Upper lobe of left lung (tissue), 6 donors: Measurements from ENCODE around the gene CARD10. TPM values are rescaled to one million over a fixed set of nuclear protein-coding genes. Genes with fewer than 3 reads are reported as not detected.
A peak's percentile ranks its signal among the peaks of the same experiment; 100 is the strongest.
"Not testable (repeated sequence)": the region's sequence is repeated elsewhere in the genome, so short reads cannot be mapped to it uniquely, and the experiment has no call there.

ENCODE experiments used
- ATAC-seq, 2 donors: fragments of 200-7000 bp; cut with Tn5 transposase; one replicate each; pipeline ENCODE4 v1.9.1; 2022; ENCODE audit warnings: mild to moderate bottlenecking in 2 of 2, moderate library complexity in 2 of 2; ENCODE audit not compliant: low FRiP score in 2 of 2
- DNase-seq, 2 donors: peaks; one replicate each; pipeline ENCODE4 v3.0.0-alpha.2; 2019 to 2020
- H3K27ac ChIP-seq, 4 donors: fragments of 200-600 bp; sonication (generic); one replicate each; pipeline ENCODE4 v1.5.1; 2016 to 2019
- H3K27me3 ChIP-seq, 4 donors: fragments of 200-600 bp; sonication (generic); one replicate each; pipeline ENCODE4 v1.5.1; 2017 to 2019
- H3K36me3 ChIP-seq, 4 donors: fragments of 200-600 bp; sonication (generic); one replicate each; pipeline ENCODE4 v1.5.1; 2016 to 2019
- H3K4me1 ChIP-seq, 4 donors: fragments of 200-600 bp; sonication (generic); one replicate each; pipeline ENCODE4 v1.5.1; 2018 to 2019
- H3K4me3 ChIP-seq, 4 donors: fragments of 200-600 bp; sonication (generic); one replicate each; pipeline ENCODE4 v1.5.1; 2017 to 2019; ENCODE audit warnings: mild to moderate bottlenecking in 2 of 4, moderate library complexity in 1 of 4
- H3K9me3 ChIP-seq, 4 donors: fragments of 200-600 bp; sonication (generic); one replicate each; pipeline ENCODE4 v1.5.1; 2018 to 2019
- CTCF ChIP-seq, 6 experiments: fragments of 450-650 bp in 4 of 6; fragments of 200-600 bp in 2 of 6; sonication (generic) in 2 of 6; IDR thresholded peaks; one replicate each; pipeline ENCODE4 v1.5.1; 2016 to 2019; ENCODE audit warnings: antibody characterized with exemption in 6 of 6
- EP300 ChIP-seq, 4 donors: sonication (generic); formaldehyde crosslinking; IDR thresholded peaks; one replicate each; pipeline ENCODE4 v1.5.1; 2017; ENCODE audit warnings: antibody characterized with exemption in 4 of 4, control low read depth in 2 of 4
- POLR2A ChIP-seq, 4 donors: fragments of 450-650 bp; IDR thresholded peaks; one replicate each; pipeline ENCODE4 v1.5.1; 2016 to 2017; ENCODE audit warnings: antibody characterized with exemption in 4 of 4, mild to moderate bottlenecking in 2 of 4
- POLR2AphosphoS5 ChIP-seq, 2 donors: sonication (generic); formaldehyde crosslinking; IDR thresholded peaks; one replicate each; pipeline ENCODE4 v1.5.1; 2017; ENCODE audit warnings: antibody characterized with exemption in 2 of 2
- WGBS, 2 donors: methylation state at CpG; one replicate each; pipeline ENCODE4 v1.1.5; 2017 to 2018; 5-methylcytosine and 5-hydroxymethylcytosine counted together
- total RNA-seq, 6 donors: library from RNA; depleted of rRNA in 4 of 6; stranded (reverse); fragments of >200 nt in 4 of 6; gene quantifications; one replicate each; pipeline versions ENCODE4 v1.1.0 to v1.2.1, GENCODE V29; 2016 to 2021
- donor health status: DM: no; HTN: no; CAD: no; lungs with moderate emphysema.
- donor health status: DM: no; HTN: yes; CAD: no; lungs with severe emphysema.

Gene CARD10
- total RNA-seq, 6 donors from 2014 or later: 6.2 to 19.8 (median 13.6) TPM

GRCh38 chr22:37553725-37554124, 34.5 kb upstream of the CARD10 start:
- no peak for DNase-seq
- no peaks in the 10 kb centered on the region for H3K36me3 ChIP-seq
- 92% methylated on average over 9 of the region's 9 CpGs for WGBS, 2 donors
- no peaks in the 10 kb centered on the region for H3K9me3 ChIP-seq
- H3K4me3 ChIP-seq: no peak overlapping the region
- no peak for TF ChIP-seq POLR2AphosphoS5 (IDR thresholded peaks at IDR 0.05)
- no peak for TF ChIP-seq EP300 (IDR thresholded peaks at IDR 0.05)
- no peak for TF ChIP-seq POLR2A (IDR thresholded peaks at IDR 0.05)
- no peak for TF ChIP-seq CTCF (IDR thresholded peaks at IDR 0.05)
- no peak overlapping the region for H3K27ac ChIP-seq
- no peaks in the 10 kb centered on the region for H3K27me3 ChIP-seq
- H3K4me1 ChIP-seq: peaks cover 49 to 57% (median 54%) of the 10 kb centered on the region in 4 donors
- no peak for ATAC-seq

- Histone ChIP-seq H3K4me3 (no peak overlapping the region), H3K27me3 (no peaks in the 10 kb centered on the region), H3K27ac (peak overlapping the region; percentile 70 to 86 (median 86)), H3K36me3 (no peaks in the 10 kb centered on the region), H3K4me1 (peaks cover 49 to 67% (median 59%) of the 10 kb centered on the region in 4 donors), H3K9me3 (no peaks in the 10 kb centered on the region)
- no peak for DNase-seq
- TF ChIP-seq EP300 (IDR thresholded peaks at IDR 0.05): no peak
- peak; percentile 52 to 63 for TF ChIP-seq POLR2AphosphoS5 (IDR thresholded peaks at IDR 0.05)
- 51% methylated on average over 7 to 16 of the region's 16 CpGs for WGBS, 2 donors
- no peak for ATAC-seq
Observed at GRCh38 chr22:37552524-37553163, 33.4 kb upstream of the CARD10 start.

- no peaks in the 10 kb centered on the region for H3K9me3 ChIP-seq
- TF ChIP-seq POLR2AphosphoS5 (IDR thresholded peaks at IDR 0.05): no peak
- no peak for TF ChIP-seq POLR2A (IDR thresholded peaks at IDR 0.05)
- TF ChIP-seq EP300 (IDR thresholded peaks at IDR 0.05): no peak
- TF ChIP-seq CTCF (IDR thresholded peaks at IDR 0.05): no peak
- no peak overlapping the region for H3K4me3 ChIP-seq
- peaks cover 49 to 67% (median 61%) of the 10 kb centered on the region in 4 donors for H3K4me1 ChIP-seq
- 69 to 72% methylated on average over 5 to 6 of the region's 6 CpGs for WGBS, 2 donors
- no peak for ATAC-seq
- H3K27me3 ChIP-seq: no peaks in the 10 kb centered on the region
- DNase-seq: no peak
- H3K27ac ChIP-seq: peak overlapping the region; percentile 70 to 86 (median 86)
- H3K36me3 ChIP-seq: no peaks in the 10 kb centered on the region
Observed at GRCh38 chr22:37551981-37552380, 32.8 kb upstream of the CARD10 start.

DNA sequence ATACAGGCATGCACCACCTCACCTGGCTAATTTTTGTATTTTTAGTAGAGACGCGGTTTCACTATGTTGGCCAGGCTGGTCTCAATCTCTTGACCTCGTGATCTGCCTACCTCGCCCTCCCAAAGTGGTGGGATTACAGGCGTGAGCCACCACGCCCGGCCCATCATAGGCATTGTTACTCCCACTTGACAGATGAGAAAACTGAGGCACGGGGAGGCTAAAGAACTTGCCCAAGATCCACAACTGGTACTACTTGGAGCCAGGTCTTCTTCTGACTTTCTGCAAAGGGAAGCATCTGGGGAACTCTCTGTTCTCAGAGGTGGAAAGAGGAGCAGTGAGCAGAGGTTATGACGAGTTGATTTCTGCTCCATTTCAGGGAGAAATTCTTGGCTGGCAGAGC, 31.7 kb upstream of the CARD10 start:
- not testable (repeated sequence) for H3K9me3 ChIP-seq, H3K36me3 ChIP-seq, DNase-seq, ATAC-seq, H3K27me3 ChIP-seq, H3K4me3 ChIP-seq
- WGBS, 2 donors: 88 to 89% methylated on average over 9 of the region's 9 CpGs
- peak overlapping the region in 3 of 4 donors; percentile 85 to 86 (median 86) for H3K27ac ChIP-seq
- peaks cover 54 to 72% (median 68%) of the 10 kb centered on the region in 4 donors for H3K4me1 ChIP-seq

DNA sequence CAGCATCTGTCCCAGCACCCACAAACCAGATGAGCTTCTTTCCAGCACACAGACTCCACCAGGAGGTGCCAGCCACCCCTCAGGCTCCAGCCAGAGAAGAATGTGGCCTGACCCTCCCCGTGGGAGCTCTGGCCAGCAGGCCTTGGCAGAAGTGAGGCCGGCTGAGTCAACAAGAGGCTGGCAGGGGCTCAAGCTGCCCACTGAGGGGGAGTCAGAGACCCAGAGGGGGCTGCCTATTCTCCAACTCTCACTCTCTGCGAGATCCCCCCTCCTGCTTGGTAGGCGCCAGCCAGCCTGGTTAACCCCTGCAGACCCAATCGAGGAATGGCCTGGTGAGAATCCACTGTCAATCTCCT, 30.5 kb upstream of the CARD10 start:
- Histone ChIP-seq H3K27ac (peak overlapping the region in 3 of 4 donors; percentile 42 to 86 (median 73)), H3K4me3 (no peak overlapping the region), H3K36me3 (no peaks in the 10 kb centered on the region), H3K9me3 (no peaks in the 10 kb centered on the region), H3K4me1 (peaks cover 67 to 84% (median 79%) of the 10 kb centered on the region in 4 donors), H3K27me3 (no peaks in the 10 kb centered on the region)
- DNase-seq (peak in 1 of 2 donors; percentile 75), ATAC-seq (no peak)
- 25 to 33% methylated on average over 2 to 5 of the region's 5 CpGs for WGBS, 2 donors
- TF ChIP-seq POLR2A (IDR thresholded peaks at IDR 0.05) (no peak), CTCF (IDR thresholded peaks at IDR 0.05) (peak in 1 of 6 experiments; percentile 39)

GRCh38 chr22:37547251-37547741, 28.1 kb upstream of the CARD10 start:
- peak overlapping the region; percentile 88 to 95 (median 93) for H3K27ac ChIP-seq

More at GRCh38 chr22:37547251-37547741, 28.1 kb upstream of the CARD10 start:
- Histone ChIP-seq H3K36me3 (no peaks in the 10 kb centered on the region), H3K4me3 (no peak overlapping the region), H3K9me3 (no peaks in the 10 kb centered on the region), H3K27me3 (no peaks in the 10 kb centered on the region), H3K4me1 (peaks cover 59 to 83% (median 70%) of the 10 kb centered on the region in 4 donors)
- 38 to 58% methylated on average over 9 of the region's 9 CpGs for WGBS, 2 donors
- DNase-seq (no peak), ATAC-seq (no peak)
- no peak for TF ChIP-seq EP300 (IDR thresholded peaks at IDR 0.05)
- no peak for TF ChIP-seq POLR2A (IDR thresholded peaks at IDR 0.05)
- TF ChIP-seq POLR2AphosphoS5 (IDR thresholded peaks at IDR 0.05): no peak
- TF ChIP-seq CTCF (IDR thresholded peaks at IDR 0.05): no peak
